ENCODE measurements around the gene BRK1.
"Not testable (repeated sequence)": the region's sequence is repeated elsewhere in the genome, so short reads cannot be mapped to it uniquely, and the experiment has no call there.

The BRK1 gene

DNA sequence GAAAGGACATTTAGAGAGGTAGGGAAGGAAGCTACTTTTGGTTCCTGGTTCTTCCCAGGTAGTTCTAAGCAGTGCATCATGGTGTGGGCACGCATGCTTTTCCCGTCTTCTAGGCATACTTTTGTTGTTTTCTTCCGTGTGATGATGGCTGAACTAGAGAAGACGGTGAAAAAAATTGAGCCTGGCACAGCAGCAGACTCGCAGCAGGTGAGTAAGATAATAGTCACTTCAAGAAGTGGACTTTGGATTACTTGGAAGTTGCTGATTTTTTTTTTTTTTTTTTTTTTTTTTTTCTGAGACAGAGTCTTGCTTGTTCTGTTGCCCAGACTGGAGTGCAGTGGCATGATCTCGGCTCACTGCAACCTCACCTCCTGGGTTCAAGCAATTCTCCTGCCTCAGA is 25.3 kb upstream of the BRK1 start:
- TF ChIP-seq POLR2A (IDR thresholded peaks at IDR 0.05; ENCODE audit: extremely low read depth, insufficient read length) (no peak), MYC (IDR thresholded peaks at IDR 0.05; ENCODE audit: low read depth, low read length) (no peak)
- TF ChIP-seq, protein P1, sequence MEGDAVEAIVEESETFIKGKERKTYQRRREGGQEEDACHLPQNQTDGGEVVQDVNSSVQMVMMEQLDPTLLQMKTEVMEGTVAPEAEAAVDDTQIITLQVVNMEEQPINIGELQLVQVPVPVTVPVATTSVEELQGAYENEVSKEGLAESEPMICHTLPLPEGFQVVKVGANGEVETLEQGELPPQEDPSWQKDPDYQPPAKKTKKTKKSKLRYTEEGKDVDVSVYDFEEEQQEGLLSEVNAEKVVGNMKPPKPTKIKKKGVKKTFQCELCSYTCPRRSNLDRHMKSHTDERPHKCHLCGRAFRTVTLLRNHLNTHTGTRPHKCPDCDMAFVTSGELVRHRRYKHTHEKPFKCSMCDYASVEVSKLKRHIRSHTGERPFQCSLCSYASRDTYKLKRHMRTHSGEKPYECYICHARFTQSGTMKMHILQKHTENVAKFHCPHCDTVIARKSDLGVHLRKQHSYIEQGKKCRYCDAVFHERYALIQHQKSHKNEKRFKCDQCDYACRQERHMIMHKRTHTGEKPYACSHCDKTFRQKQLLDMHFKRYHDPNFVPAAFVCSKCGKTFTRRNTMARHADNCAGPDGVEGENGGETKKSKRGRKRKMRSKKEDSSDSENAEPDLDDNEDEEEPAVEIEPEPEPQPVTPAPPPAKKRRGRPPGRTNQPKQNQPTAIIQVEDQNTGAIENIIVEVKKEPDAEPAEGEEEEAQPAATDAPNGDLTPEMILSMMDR (IDR thresholded peaks at IDR 0.05; ENCODE audit: low read depth, low read length) = no peak
- TF ChIP-seq, protein P2, sequence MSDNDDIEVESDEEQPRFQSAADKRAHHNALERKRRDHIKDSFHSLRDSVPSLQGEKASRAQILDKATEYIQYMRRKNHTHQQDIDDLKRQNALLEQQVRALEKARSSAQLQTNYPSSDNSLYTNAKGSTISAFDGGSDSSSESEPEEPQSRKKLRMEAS (IDR thresholded peaks at IDR 0.05; ENCODE audit: low read depth, low read length) = no peak
- no peak overlapping the region for H3K4me3 ChIP-seq (ENCODE audit: low read depth, low read length)
- no peak for DNase-seq (ENCODE audit: low read depth)

DNA sequence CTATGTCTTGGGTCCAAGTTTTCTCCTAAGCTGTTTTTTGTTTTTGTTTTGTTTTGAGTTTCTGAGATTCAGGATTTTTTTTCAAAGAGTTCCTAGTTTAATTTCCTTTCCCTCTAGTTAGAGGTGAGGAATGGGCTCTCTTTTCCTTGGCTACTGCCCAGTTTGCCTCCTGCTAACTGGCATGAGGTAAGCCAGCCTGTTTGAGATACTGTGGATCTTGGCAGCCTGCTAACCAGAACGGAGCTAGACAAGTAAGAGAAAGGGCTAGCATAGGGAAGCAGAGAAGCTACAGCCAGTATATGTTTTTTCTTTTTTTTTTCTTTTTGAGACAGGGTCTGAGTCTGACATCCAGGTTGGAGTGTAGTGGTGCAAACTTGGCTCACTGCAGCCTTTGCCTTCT is 24.7 kb upstream of the BRK1 start:
- not testable (repeated sequence) for H3K4me3 ChIP-seq (ENCODE audit: low read depth, low read length); DNase-seq (ENCODE audit: low read depth)

DNA sequence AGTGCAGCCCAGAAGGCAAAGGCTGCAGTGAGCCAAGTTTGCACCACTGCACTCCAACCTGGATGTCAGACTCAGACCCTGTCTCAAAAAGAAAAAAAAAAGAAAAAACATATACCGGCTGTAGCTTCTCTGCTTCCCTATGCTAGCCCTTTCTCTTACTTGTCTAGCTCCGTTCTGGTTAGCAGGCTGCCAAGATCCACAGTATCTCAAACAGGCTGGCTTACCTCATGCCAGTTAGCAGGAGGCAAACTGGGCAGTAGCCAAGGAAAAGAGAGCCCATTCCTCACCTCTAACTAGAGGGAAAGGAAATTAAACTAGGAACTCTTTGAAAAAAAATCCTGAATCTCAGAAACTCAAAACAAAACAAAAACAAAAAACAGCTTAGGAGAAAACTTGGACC is 24.1 kb upstream of the BRK1 start:
- not testable (repeated sequence) for DNase-seq (ENCODE audit: low read depth)

DNA sequence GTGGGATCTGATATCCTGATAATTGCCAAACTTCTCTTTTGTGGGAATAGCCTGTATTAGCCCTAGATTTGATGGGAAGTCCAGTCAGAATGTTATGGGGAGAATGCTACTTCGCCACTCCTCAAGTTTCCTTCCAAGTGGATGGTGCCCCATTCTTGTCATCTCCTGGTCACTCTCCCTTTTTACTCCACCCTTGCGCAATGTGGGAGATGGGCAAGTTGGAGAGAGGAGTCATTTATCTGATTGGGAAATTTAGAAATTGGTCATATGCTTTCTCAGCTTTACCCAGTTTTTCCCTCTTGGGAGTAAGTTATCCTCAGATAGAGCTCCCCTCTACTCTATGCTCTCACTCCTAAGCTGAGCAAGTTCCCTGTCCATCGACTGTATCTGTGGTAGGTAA is 21.8 kb upstream of the BRK1 start:
- TF ChIP-seq, protein P2 (IDR thresholded peaks at IDR 0.05; ENCODE audit: low read depth, low read length) = no peak
- TF ChIP-seq, protein P1 (IDR thresholded peaks at IDR 0.05; ENCODE audit: low read depth, low read length) = no peak
- TF ChIP-seq POLR2A (IDR thresholded peaks at IDR 0.05; ENCODE audit: extremely low read depth, insufficient read length) (no peak), MYC (IDR thresholded peaks at IDR 0.05; ENCODE audit: low read depth, low read length) (no peak)
- H3K4me3 ChIP-seq (ENCODE audit: low read depth, low read length) = no peak overlapping the region
- no peak for DNase-seq (ENCODE audit: low read depth)

More for the DNA sequence above, 24.1 kb upstream of the BRK1 start:
- not testable (repeated sequence) for H3K4me3 ChIP-seq (ENCODE audit: low read depth, low read length)

DNA sequence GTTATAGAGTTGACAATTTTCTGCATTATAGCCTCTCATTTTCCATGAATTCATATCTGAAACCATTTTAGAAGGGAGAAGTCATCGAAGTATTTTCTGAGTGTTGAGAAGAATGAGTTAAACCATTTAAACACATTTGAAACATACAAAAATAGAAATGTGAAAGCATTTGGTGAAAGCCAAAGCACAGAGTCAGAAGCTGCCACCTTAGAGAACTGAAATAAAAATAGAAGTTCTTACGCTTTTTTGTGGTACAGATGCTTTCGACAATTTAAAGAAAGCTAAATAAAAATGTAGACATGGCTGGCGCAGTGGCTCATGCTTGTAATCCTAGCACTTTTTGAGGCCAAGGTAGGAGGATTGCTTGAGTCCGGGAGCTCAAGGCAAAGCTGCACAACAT is 16.4 kb upstream of the BRK1 start:
- TF ChIP-seq, protein P1 (IDR thresholded peaks at IDR 0.05; ENCODE audit: low read depth, low read length) = no peak
- TF ChIP-seq POLR2A (IDR thresholded peaks at IDR 0.05; ENCODE audit: extremely low read depth, insufficient read length) = no peak
- TF ChIP-seq, protein P2 (IDR thresholded peaks at IDR 0.05; ENCODE audit: low read depth, low read length) = no peak
- TF ChIP-seq MYC (IDR thresholded peaks at IDR 0.05; ENCODE audit: low read depth, low read length) = no peak
- no peak overlapping the region for H3K4me3 ChIP-seq (ENCODE audit: low read depth, low read length)
- no peak for DNase-seq (ENCODE audit: low read depth)

DNA sequence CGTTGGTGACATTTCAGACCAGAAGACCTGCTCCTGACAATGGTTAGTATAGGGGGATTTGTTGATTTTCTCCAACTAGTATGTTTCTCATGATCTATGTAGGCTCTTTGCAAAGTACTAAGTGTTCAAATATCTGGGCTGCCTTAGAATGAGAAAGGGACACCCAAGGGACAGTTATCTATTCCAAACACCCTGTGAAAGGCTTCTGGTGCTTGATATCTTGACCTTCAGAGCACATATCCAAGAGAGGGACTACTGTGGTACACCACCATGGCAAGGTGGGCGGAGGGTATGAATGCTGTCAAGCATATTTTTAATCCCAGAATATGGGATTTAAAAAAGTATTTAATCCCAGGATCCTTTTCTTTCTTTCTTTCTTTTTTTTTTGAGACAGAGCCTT is 8.6 kb upstream of the BRK1 start:
- H3K4me3 ChIP-seq (ENCODE audit: low read depth, low read length) = no peak overlapping the region
- no peak for DNase-seq (ENCODE audit: low read depth)
- TF ChIP-seq, protein P1 (IDR thresholded peaks at IDR 0.05; ENCODE audit: low read depth, low read length) = no peak
- TF ChIP-seq POLR2A (IDR thresholded peaks at IDR 0.05; ENCODE audit: extremely low read depth, insufficient read length) (no peak), MYC (IDR thresholded peaks at IDR 0.05; ENCODE audit: low read depth, low read length) (no peak)
- TF ChIP-seq, protein P2 (IDR thresholded peaks at IDR 0.05; ENCODE audit: low read depth, low read length) = no peak

DNA sequence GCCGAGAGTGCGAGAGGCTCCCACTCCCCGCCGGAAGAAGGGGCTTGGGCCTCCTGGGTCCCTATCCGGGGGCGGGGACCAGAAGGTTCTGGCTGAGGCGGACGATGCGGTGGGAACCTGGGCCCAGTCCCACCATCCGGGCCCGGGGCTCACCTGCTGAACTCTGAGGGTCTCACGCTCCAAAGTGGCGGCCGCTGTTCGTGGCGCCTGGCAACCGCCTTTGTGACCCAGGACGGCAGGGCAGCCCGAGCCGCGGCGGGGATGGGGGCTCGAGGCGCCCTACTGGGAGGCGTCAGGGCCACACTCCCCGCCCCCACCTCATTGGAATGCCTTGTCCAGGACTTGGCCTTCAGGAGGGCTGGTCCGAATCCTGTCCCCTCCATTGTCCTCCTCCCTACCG is 7.4 kb upstream of the BRK1 start, which contains the start of gene FANCD2OS:
Gene FANCD2OS, minus strand, starts transcription at position 165 of the 400 bp plus-strand sequence. CDS start 3,481 bp downstream, outside the sequence.
- no peak within 1 kb of the TSS for H3K4me3 ChIP-seq (ENCODE audit: low read depth, low read length)
- TF ChIP-seq, protein P2 (IDR thresholded peaks at IDR 0.05; ENCODE audit: low read depth, low read length) = no peak
- TF ChIP-seq, protein P1 (IDR thresholded peaks at IDR 0.05; ENCODE audit: low read depth, low read length) = no peak
- TF ChIP-seq MYC (IDR thresholded peaks at IDR 0.05; ENCODE audit: low read depth, low read length) = no peak
- no peak for TF ChIP-seq POLR2A (IDR thresholded peaks at IDR 0.05; ENCODE audit: extremely low read depth, insufficient read length)
- DNase-seq (ENCODE audit: low read depth) = no peak

Data from NB4 (cell line).